ENCODE data around the gene ZNF683.

Gene ZNF683

GRCh38 chr1:26358411-26359384 is 13.9 kb downstream of the ZNF683 start:
- no peak for DNase-seq (ENCODE audit: low spot score)

GRCh38 chr1:26357121-26357602 is 15.4 kb downstream of the ZNF683 start:
- no peak for DNase-seq (ENCODE audit: low spot score)

- no peak for DNase-seq (ENCODE audit: low spot score)
Observed at GRCh38 chr1:26356106-26356505, 16.4 kb downstream of the ZNF683 start.

- DNase-seq (ENCODE audit: low spot score), result no peak
Observed at GRCh38 chr1:26354972-26355371, 17.6 kb downstream of the ZNF683 start.

GRCh38 chr1:26353976-26354820 is 18.4 kb downstream of the ZNF683 start, which contains the start of gene CRYBG2:
Gene CRYBG2, minus strand, starts transcription at chr1:26354130. Its CDS starts 7,473 bp downstream, at chr1:26346657.
- no peak for DNase-seq (ENCODE audit: low spot score)

- no peak for DNase-seq (ENCODE audit: low spot score)
Observed at GRCh38 chr1:26353210-26353859, 19.2 kb downstream of the ZNF683 start.

GRCh38 chr1:26352338-26352679 is 20.2 kb downstream of the ZNF683 start:
- DNase-seq (ENCODE audit: low spot score), result no peak

- DNase-seq (ENCODE audit: low spot score), result no peak
Observed at GRCh38 chr1:26351590-26352337, 20.8 kb downstream of the ZNF683 start.

- DNase-seq (ENCODE audit: low spot score), result no peak
Observed at GRCh38 chr1:26350701-26351589, 21.6 kb downstream of the ZNF683 start.

GRCh38 chr1:26350343-26350700 is 22.2 kb downstream of the ZNF683 start:
- no peak for DNase-seq (ENCODE audit: low spot score)

- no peak for DNase-seq (ENCODE audit: low spot score)
Observed at GRCh38 chr1:26349877-26350244, 22.7 kb downstream of the ZNF683 start.

- DNase-seq (ENCODE audit: low spot score), result no peak
Observed at GRCh38 chr1:26349188-26349876, 23.2 kb downstream of the ZNF683 start.

- DNase-seq (ENCODE audit: low spot score), result no peak
Observed at GRCh38 chr1:26346274-26347033, 26.1 kb downstream of the ZNF683 start.

GRCh38 chr1:26345718-26346117 is 26.8 kb downstream of the ZNF683 start:
- DNase-seq (ENCODE audit: low spot score), result no peak

- no peak for DNase-seq (ENCODE audit: low spot score)
Observed at GRCh38 chr1:26344147-26344920, 28.2 kb downstream of the ZNF683 start.

GRCh38 chr1:26340047-26340481 is 32.5 kb downstream of the ZNF683 start:
- no peak for DNase-seq (ENCODE audit: low spot score)

- no peak for DNase-seq (ENCODE audit: low spot score)
Observed at GRCh38 chr1:26338670-26339069, 33.9 kb downstream of the ZNF683 start.

GRCh38 chr1:26337625-26338024 is 34.9 kb downstream of the ZNF683 start:
- no peak for DNase-seq (ENCODE audit: low spot score)

Data from hepatic stellate cell (primary cell).